Hindlimb muscle (tissue), 1 donor: Measurements from ENCODE around the gene INO80. TPM values are rescaled to one million over a fixed set of nuclear protein-coding genes. Genes with fewer than 3 reads are reported as not detected.
"Not testable (repeated sequence)": the region's sequence is repeated elsewhere in the genome, so short reads cannot be mapped to it uniquely, and the experiment has no call there.

Experiments used
- DNase-seq: peaks from one replicate; pipeline ENCODE4 v3.0.0-alpha.2; 2013
- polyA plus RNA-seq: library from polyadenylated mRNA; unstranded; fragments of 120-200 nt; gene quantifications from one replicate; pipeline ENCODE4 v1.2.1, GENCODE V29; 2013; ENCODE audit not compliant: insufficient read length

INO80 gene
- polyA plus RNA-seq, 1 donor = 17.8 TPM

GRCh38 chr15:40960925-40961324, 155.2 kb downstream of the INO80 start:
- no peak for DNase-seq

GRCh38 chr15:40960151-40960885, 155.8 kb downstream of the INO80 start:
- DNase-seq = no peak

- no peak for DNase-seq
Observed at GRCh38 chr15:40959331-40960141, 156.5 kb downstream of the INO80 start.

GRCh38 chr15:40958723-40959122, 157.4 kb downstream of the INO80 start:
- DNase-seq = no peak

- no peak for DNase-seq
Observed at GRCh38 chr15:40958146-40958545, 157.9 kb downstream of the INO80 start.

GRCh38 chr15:40957581-40958051, 158.5 kb downstream of the INO80 start:
- peak; percentile 28 for DNase-seq

GRCh38 chr15:40957041-40957555, 159.0 kb downstream of the INO80 start:
- DNase-seq = no peak

GRCh38 chr15:40956541-40956982, 159.5 kb downstream of the INO80 start:
- DNase-seq = no peak

- DNase-seq = no peak
Observed at GRCh38 chr15:40955930-40956540, 160.0 kb downstream of the INO80 start.

- no peak for DNase-seq
Observed at GRCh38 chr15:40955141-40955903, 160.8 kb downstream of the INO80 start.

- DNase-seq = not testable (repeated sequence)
Observed at GRCh38 chr15:40954158-40954848, 161.8 kb downstream of the INO80 start.

- DNase-seq = no peak
Observed at GRCh38 chr15:40953713-40954074, 162.4 kb downstream of the INO80 start.

- DNase-seq = peak; percentile 89
Observed at GRCh38 chr15:40952901-40953712, 163.0 kb downstream of the INO80 start, which contains the start of gene CHAC1. Gene CHAC1, plus strand, starts transcription at chr15:40953471. Its CDS starts 113 bp downstream, at chr15:40953584.

- DNase-seq = no peak
Observed at GRCh38 chr15:40952301-40952900, 163.7 kb downstream of the INO80 start.

GRCh38 chr15:40951764-40952163, 164.3 kb downstream of the INO80 start:
- no peak for DNase-seq

GRCh38 chr15:40949756-40950207, 166.3 kb downstream of the INO80 start:
- DNase-seq = no peak

GRCh38 chr15:40948706-40949473, 167.2 kb downstream of the INO80 start:
- no peak for DNase-seq

- no peak for DNase-seq
Observed at GRCh38 chr15:40944510-40945296, 171.4 kb downstream of the INO80 start.
